GM04503 (cell line): ENCODE results near the gene ATP1B3.
A peak's percentile ranks its signal among the peaks of the same experiment; 100 is the strongest.
"Not testable (repeated sequence)": the region's sequence is repeated elsewhere in the genome, so short reads cannot be mapped to it uniquely, and the experiment has no call there.

Source experiments
- DNase-seq: peaks from one replicate; pipeline ENCODE4 v3.0.0-alpha.2; 2012; ENCODE audit warnings: low read depth

Gene ATP1B3

DNA sequence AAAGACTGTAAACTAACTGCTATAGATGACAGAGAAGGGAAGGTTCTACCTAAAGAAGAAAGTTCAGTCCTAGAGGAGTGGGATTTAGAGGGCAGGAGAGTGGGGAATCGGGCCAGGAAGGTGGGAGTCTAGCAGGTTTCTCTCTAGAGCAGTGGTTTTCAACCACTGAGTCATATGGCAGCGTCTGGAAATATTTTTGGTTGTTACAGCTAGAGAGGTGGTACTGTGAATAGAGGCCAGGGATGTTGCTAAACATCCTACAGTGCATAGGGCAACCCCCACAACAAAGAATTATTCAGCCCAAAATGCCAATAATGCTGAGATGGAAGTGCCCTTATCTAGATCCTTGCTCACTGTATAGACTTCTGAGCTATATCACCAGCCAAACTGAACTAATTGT is 28.7 kb downstream of the ATP1B3 start:
- DNase-seq = no peak

- no peak for DNase-seq
Measured at GRCh38 chr3:141909408-141909807, 33.0 kb downstream of the ATP1B3 start.

- not testable (repeated sequence) for DNase-seq
Measured at GRCh38 chr3:141909986-141910385, 33.5 kb downstream of the ATP1B3 start.

DNA sequence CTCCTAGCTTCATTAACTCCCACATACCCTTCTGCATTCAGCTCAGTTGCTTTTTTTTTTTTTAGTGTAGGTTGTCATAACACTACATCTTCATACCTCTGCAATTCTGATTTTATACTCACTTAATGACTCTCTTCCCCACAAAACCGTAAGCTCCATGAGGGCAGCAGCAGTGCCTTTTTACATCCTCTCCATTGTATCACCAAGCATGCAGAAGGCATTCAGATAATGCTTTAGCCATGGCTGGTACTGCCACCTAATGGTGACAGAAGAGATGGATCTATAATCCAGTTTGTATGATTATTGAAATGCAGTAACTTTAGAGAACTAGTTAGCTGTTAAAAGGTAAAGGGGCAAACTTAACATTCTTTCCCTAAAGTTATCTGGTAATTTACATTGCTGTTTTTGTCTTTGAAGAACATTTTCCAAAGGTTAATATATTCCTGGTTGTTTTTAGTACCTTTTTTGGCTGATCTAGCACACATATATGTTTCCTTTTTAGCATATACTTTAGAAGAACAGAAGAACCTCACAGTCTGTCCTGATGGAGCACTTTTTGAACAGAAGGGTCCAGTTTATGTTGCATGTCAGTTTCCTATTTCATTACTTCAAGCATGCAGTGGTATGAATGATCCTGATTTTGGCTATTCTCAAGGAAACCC is 36.8 kb downstream of the ATP1B3 start:
- peak; percentile 14 for DNase-seq

GRCh38 chr3:141914311-141914710 is 37.9 kb downstream of the ATP1B3 start:
- no peak for DNase-seq

DNA sequence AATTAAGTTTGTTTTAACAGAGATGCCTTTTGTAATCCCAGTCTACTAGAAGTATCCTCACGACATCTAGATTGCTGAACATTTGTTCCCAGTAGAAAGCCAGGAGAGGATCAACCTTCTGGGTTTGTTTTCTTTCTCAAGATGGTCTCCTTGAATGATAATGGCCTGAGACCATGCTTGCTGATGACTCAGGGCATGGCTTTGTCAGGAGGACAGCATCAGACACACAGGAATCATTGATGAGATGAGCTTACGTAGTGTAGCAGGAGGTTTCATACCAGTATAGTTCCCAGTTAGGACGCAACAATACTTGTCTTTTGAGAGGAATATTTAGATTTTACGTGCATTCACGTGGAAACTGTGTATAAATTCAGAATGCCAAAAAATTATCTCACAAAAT is 38.6 kb downstream of the ATP1B3 start:
- DNase-seq = no peak

DNA sequence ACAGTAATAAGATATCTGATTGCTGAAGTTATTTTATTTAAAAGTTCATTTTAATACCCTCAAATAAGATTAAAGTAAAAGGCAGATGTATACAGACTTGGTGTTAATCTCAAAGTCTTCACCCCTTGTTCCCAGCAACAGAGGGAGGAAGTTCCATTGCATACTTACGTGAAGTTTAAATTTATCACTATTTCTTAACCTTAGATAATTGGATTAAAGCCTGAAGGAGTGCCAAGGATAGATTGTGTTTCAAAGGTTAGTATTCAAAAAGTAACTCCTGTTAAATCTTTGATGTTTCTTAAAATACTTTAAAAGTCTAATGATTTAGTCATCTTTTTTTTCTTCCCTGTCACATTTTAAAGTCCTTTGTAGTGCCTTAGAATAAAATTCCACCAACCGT is 39.3 kb downstream of the ATP1B3 start:
- DNase-seq = no peak

GRCh38 chr3:141920701-141921100 is 44.3 kb downstream of the ATP1B3 start:
- no peak for DNase-seq

GRCh38 chr3:141921316-141921715 is 44.9 kb downstream of the ATP1B3 start:
- DNase-seq = no peak

GRCh38 chr3:141925677-141926076 is 49.2 kb downstream of the ATP1B3 start:
- not testable (repeated sequence) for DNase-seq

DNA sequence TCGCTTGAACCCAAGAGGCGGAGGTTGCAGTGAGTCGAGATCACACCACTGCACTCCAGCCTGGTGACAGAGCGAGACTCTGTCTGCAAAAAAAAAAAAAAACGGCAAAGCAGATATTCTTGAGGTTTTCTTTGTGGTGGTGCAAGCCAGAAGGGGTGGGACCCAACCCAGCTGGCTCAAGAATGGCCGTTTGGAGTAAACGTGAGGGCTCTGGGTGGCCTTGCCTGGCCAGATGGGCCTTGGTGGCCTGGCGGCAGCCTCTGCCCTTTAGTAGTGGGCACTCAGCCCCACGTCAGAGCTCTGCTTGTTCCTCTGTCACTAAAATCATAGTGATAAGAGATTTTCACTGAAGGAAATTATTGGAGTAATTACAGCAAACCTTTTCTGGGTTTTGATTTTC is 50.5 kb downstream of the ATP1B3 start:
- no peak for DNase-seq

DNA sequence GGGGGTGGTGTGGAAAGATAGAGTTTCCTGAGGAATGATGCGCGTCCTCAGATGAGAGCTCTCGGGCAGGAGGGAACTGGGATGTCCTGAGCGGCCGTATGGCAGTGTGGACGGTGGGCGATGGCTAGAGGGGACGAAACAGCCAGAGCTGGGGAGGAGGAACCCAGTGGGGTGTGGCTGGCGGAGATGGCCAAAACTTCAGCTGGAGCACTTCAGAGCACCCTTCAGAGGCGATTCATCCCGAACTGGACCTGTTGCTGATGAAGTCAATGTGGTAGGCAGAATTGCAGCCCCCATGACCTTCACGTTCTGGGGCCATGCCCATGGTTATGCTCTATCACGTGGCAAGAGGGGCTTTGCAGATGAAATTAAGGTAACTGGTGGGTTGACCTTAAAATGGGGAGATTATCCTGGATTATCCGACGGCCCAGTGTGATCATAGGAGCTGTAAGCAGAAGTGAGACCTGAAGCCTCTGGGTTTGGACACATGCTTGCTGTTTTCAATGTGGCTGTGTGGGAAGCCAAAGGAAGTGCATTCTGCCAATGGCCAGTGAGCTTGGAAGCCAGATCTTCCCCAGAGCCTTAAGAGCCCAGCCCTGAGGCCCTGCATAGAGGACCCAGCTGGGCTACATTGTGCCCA is 52.3 kb downstream of the ATP1B3 start:
- DNase-seq = no peak

GRCh38 chr3:141929341-141929995 is 53.0 kb downstream of the ATP1B3 start:
- DNase-seq = no peak

DNA sequence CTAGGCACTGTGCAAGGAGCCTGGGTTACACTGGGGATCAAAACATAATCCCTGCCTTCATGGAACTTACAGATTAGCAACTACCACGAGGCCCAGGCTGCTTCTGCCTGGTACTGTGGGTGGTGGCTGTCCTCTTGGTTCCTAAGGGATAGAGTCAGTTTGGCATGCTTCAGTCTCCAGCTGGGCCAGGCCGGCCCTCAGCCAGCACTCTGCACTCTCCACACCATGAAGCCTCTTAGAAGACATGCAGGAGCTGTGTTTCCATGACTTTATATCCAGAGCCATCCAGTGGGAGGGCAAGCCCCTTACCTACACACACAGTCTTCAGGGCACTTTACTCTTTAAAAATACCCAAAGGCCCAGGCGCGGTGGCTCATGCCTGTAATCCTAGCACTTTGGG is 54.4 kb downstream of the ATP1B3 start:
- DNase-seq = no peak

- no peak for DNase-seq
Measured at GRCh38 chr3:141933421-141934300, 57.2 kb downstream of the ATP1B3 start.

DNA sequence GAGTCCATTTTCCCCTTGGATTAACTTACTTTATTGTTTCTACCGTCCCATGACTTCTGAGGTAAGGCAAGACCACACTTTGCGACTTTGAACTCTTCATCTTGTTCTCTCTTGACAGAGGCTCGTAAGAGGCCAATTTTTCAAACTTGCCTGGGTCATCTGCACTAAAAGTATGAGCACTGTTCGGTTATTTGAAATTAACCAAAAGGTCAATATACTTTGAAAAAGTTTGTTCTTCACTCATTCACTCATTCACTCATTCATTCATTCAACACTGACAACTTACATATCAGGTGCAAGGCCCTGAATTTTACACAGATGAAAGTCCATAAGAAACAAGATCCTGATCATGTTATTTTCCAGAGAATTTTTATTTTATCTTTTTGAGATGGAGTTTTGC is 57.9 kb downstream of the ATP1B3 start:
- DNase-seq = no peak

GRCh38 chr3:141938011-141938500 is 61.6 kb downstream of the ATP1B3 start:
- no peak for DNase-seq

- DNase-seq = no peak
Measured at GRCh38 chr3:141939759-141940158, 63.3 kb downstream of the ATP1B3 start.

DNA sequence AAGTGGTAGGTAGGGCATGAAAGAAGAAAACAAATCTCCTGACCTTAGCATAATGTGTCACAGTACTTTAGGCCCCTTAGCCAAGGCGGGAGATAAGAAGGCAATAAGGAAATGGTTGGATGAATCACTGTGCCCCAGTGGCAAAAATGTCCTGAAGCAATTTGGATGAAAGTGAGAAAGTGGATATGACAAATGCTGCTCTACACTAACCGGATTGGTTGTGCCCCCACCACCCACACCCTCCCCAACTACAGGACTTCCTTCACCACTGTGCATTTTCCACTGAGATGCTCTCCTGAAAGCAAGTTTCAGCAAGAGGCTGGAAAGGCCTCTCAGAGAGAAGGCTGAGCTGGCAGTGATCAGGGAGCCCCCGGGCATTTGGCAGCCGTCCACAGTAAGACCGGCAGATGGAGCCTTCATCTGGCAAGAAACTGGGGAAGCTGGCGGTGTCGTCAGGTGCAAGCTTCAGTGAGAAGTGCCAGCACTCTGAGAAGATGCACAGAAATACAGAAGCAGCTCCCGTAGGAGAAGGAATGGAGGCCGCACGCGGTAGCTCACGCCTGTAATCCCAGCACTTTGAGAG is 63.8 kb downstream of the ATP1B3 start:
- peak; percentile 59 for DNase-seq

GRCh38 chr3:141941093-141941492 is 64.7 kb downstream of the ATP1B3 start:
- no peak for DNase-seq

DNA sequence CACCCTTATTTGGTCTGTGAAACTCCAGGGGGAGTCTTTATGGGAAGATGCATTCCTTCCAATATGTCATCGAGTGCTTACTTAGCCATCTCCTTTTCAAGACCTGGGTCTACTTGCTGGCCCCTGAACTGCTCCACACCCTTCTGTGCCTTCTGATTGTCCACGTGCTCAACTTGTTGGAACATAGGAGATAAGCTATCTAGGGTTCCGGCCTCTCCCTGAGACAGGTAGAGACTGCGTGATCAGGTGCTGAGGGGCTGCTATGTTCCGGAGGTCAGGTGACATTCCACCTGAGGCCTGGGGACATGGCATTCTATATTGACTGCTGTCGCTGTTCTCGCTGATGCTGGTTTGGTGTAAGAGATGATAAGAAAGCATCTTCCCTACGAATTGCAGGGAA is 65.6 kb downstream of the ATP1B3 start:
- DNase-seq = no peak
